ENCODE measurements around the gene DDX10.

The DDX10 gene

DNA sequence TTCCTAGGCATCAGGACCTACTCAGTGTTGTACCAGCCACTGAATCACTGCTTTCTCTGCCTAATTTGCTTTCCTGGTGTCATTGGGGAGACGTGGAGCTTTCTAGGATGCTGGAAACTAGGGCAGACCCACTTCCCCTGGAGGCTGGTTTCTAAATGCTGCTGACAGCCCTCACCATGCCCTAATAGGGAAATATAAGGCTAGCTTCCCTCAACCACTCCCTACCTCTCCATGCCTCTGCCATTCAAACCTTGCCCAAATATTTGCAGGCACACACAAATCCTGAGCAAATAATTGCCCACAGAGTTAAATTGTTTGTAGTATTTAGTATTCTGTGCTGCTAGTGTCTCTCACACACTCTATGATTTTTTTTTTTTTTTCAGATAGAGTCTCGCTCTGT lies 310.2 kb downstream of the DDX10 start:
- no peak for TF ChIP-seq ZFX (IDR thresholded peaks at IDR 0.05; ENCODE audit: borderline replicate concordance)
- TF ChIP-seq, protein P1, sequence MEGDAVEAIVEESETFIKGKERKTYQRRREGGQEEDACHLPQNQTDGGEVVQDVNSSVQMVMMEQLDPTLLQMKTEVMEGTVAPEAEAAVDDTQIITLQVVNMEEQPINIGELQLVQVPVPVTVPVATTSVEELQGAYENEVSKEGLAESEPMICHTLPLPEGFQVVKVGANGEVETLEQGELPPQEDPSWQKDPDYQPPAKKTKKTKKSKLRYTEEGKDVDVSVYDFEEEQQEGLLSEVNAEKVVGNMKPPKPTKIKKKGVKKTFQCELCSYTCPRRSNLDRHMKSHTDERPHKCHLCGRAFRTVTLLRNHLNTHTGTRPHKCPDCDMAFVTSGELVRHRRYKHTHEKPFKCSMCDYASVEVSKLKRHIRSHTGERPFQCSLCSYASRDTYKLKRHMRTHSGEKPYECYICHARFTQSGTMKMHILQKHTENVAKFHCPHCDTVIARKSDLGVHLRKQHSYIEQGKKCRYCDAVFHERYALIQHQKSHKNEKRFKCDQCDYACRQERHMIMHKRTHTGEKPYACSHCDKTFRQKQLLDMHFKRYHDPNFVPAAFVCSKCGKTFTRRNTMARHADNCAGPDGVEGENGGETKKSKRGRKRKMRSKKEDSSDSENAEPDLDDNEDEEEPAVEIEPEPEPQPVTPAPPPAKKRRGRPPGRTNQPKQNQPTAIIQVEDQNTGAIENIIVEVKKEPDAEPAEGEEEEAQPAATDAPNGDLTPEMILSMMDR (IDR thresholded peaks at IDR 0.05), result no peak
- no peak overlapping the region for H3K27ac ChIP-seq

DNA sequence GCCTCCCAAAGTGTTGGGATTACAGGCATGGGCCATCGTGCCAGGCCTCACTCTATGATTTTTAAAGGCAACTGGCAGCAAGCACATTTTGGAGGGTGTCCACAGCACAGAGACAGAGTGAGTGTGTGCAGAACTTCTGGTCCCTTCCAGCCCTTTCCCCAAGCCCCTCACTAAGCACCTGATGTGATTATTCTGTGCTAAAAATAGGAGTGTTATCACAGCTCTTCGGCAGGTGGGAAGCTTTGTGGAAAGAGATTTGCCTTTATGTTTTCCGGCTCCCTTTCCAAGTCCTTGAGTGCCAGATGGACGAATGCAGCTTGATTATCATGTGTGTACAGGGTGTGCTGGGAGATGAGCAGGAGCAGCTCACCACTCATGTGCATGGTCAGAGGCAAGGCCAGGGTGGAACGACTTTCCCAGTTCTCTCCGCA lies 310.8 kb downstream of the DDX10 start:
- no peak overlapping the region for H3K27ac ChIP-seq
- TF ChIP-seq ZFX (IDR thresholded peaks at IDR 0.05; ENCODE audit: borderline replicate concordance), result no peak
- TF ChIP-seq, protein P1 (IDR thresholded peaks at IDR 0.05), result no peak

DNA sequence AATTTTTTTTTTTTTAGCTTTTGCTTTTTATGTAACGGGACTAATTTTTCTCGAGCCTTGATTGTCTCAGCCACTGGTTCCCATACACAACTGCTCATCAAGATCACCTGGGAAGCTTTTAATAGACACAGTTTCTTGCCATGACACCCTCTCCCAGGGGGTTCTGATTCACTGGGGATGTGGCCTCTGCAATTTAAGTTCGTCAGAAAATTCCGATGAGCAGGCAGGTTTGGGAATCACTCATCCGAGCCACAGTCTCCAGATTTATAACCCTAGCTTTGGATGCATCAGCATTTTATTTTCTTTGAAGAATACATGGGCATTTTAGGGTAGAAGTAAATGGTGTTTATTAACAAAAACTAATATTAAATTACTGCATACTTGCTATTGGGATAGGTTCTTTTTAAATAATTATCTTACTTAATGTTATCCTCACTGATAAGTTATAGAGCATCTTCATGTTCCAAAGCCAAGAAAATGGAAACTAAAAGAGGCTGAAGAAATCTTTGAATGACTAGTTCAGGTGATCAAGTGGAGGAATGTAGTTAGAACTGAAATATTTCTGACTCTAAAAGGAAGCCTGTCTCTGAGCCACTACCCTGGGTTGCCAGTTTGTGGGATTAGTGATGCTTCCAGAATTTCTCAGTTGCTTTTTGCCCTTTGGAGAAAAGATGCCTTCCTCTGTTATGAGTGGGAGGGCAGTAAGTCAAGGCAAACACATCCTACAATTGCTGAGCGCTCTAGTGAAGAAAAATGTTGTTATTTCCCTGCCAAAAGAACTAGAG lies 319.0 kb downstream of the DDX10 start:
- TF ChIP-seq, protein P1 (IDR thresholded peaks at IDR 0.05), result no peak
- TF ChIP-seq ZFX (IDR thresholded peaks at IDR 0.05; ENCODE audit: borderline replicate concordance), result no peak
- no peak overlapping the region for H3K27ac ChIP-seq

DNA sequence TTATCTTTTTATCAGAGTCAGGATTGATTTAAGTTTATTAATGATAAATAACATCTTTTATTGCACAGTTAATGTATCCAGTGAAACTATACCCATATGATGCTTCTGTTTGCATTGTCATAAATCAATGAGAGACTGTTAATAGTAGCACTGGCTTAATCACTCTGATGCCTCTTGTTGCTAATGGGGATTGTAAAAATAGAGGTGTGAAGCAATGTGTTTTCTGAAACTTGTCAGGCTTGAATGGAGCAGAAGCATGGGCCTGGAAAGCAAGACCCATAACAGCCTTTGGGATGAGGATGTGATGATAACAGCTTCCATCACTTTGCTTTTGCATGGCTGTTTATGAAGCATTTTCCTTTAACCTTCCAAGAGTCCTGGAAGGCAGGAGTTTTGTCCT lies 319.7 kb downstream of the DDX10 start:
- no peak overlapping the region for H3K27ac ChIP-seq
- TF ChIP-seq, protein P1 (IDR thresholded peaks at IDR 0.05), result no peak
- TF ChIP-seq ZFX (IDR thresholded peaks at IDR 0.05; ENCODE audit: borderline replicate concordance), result no peak

DNA sequence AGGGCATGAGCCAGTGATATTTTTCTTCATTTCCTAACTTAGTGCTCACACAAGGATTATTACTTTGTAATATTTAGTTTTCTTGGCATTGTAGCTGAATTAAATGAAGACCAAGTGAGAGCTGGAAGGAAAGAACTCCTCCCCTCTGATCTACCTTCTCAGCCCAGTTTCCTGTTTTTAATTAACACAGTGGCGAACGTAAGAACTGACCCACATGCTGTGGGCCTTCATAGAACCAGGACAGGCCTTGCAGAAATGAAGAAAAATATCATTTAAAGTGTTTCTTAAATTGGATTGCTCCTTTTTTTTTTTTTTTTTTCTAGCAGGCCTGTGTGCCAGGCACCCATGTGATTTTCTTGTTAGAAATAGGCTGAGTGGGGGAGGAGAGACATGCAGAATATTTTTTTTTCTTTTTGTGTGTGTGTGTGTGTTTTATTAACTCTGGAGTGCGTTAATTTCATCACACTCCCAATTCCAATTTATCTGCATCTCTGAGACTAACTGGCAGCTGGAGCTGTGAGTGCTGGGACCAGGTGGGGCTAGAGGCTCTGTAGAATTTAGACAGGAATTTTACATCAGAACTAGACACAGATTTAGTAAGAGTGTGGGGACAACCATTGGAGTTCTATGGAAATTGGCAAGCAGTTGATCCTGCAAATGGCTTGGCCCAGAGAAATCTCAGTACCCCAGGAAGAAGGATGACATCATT lies 320.5 kb downstream of the DDX10 start:
- no peak overlapping the region for H3K27ac ChIP-seq
- TF ChIP-seq, protein P1 (IDR thresholded peaks at IDR 0.05), result no peak
- TF ChIP-seq ZFX (IDR thresholded peaks at IDR 0.05; ENCODE audit: borderline replicate concordance), result no peak

DNA sequence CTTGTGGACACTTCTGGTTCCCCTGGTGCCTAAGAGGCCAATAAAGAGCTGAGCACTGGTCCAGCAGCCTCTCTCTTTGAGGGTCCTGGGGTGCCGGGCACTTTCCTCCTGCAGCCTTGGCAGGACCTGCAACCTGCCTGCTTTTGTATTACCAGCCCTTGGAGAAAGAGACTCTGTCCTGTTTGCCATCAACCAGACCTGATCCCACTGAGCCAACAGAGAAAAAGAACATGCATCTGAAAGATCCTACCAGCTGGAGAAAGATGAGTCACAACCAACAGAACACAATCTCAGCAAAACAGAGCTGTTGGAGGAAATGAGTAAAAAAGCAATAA lies 321.0 kb downstream of the DDX10 start:
- H3K27ac ChIP-seq, result no peak overlapping the region
- no peak for TF ChIP-seq ZFX (IDR thresholded peaks at IDR 0.05; ENCODE audit: borderline replicate concordance)
- TF ChIP-seq, protein P1 (IDR thresholded peaks at IDR 0.05), result no peak
